Activated T-helper 2 cell treated with anti-CD3 and anti-CD28 coated beads, Interferon-gamma antibody, Interleukin-2, Interleukin-4, amounts not matched to agents 10 μg/mL and 5 μg/mL and 100 μg/mL, durations not matched to agents 14 hours and 24 hours and 36 hours (primary cell): ENCODE data around the gene ANO2. TPM values are rescaled to one million over a fixed set of nuclear protein-coding genes. Genes with fewer than 3 reads are reported as not detected.
A peak's percentile ranks its signal among the peaks of the same experiment; 100 is the strongest.

Experiments used
- DNase-seq: peaks from one replicate; pipeline ENCODE4 v3.0.0; 2021; ENCODE audit warnings: low spot score
- H3K27ac Mint-ChIP-seq: one replicate; pipeline ENCODE4 v1.8.0; 2021; ENCODE audit warnings: mixed read lengths
- H3K27me3 Mint-ChIP-seq: one replicate; pipeline ENCODE4 v1.8.0; 2021; ENCODE audit warnings: low read depth, mixed read lengths
- H3K36me3 Mint-ChIP-seq: one replicate; pipeline ENCODE4 v1.8.0; 2021; ENCODE audit warnings: low read depth, mixed read lengths
- H3K4me1 Mint-ChIP-seq: one replicate; pipeline ENCODE4 v1.8.0; 2021; ENCODE audit warnings: low read depth, mixed read lengths
- H3K4me3 Mint-ChIP-seq: one replicate; pipeline ENCODE4 v1.8.0; 2021; ENCODE audit warnings: low read depth, mild to moderate bottlenecking, moderate library complexity, mixed read lengths
- H3K9me3 Mint-ChIP-seq: one replicate; pipeline ENCODE4 v1.8.0; 2021; ENCODE audit warnings: mixed read lengths
- intact Hi-C: fragments of 100-400 bp; cut with micrococcal nuclease; formaldehyde crosslinking; loops from one replicate; pipeline ENCODE4 v1.15.1; 2023
- total RNA-seq: library from RNA; stranded (reverse); gene quantifications from 2 replicates; pipeline ENCODE4 v1.2.3, GENCODE V29; 2022

Gene ANO2
- total RNA-seq, result not detected in 2 replicates

- intact Hi-C loops, result no loop called here
- Mint-ChIP-seq H3K4me3 (no peak within 1 kb of the TSS), H3K27me3 (peaks cover 47% of the 10 kb centered on the region), H3K9me3 (no peaks in the 10 kb centered on the region), H3K4me1 (no peaks in the 10 kb centered on the region), H3K27ac (no peak within 1 kb of the TSS), H3K36me3 (no peaks in the 10 kb centered on the region)
- DNase-seq, result no peak
These were observed at the start of gene ANO2 for GRCh38 chr12:5945071-5946008. Gene ANO2, minus strand, starts transcription at chr12:5945259. Its CDS starts 42 bp downstream, at chr12:5945217.

- Mint-ChIP-seq H3K4me3 (no peak overlapping the region), H3K9me3 (no peaks in the 10 kb centered on the region), H3K27ac (no peak overlapping the region), H3K4me1 (no peaks in the 10 kb centered on the region), H3K36me3 (no peaks in the 10 kb centered on the region), H3K27me3 (peaks cover 3% of the 10 kb centered on the region)
- DNase-seq, result no peak
- intact Hi-C loops, result loop anchor here (10.0 kb wide), 1 partner anchor 205 kb away; no protein-coding TSS in a partner anchor
These were observed 44.6 kb upstream of the ANO2 start for GRCh38 chr12:5989621-5990020.

GRCh38 chr12:5988659-5989116, 43.6 kb upstream of the ANO2 start:
- no peak overlapping the region for H3K4me3 Mint-ChIP-seq
- DNase-seq, result peak; percentile 53
- H3K36me3 Mint-ChIP-seq, result no peaks in the 10 kb centered on the region
- peaks cover 3% of the 10 kb centered on the region for H3K27me3 Mint-ChIP-seq
- intact Hi-C loops, result loop anchor here (1.0 to 10.0 kb wide), 3 partner anchors 52 to 297 kb away; no protein-coding TSS in a partner anchor
- H3K9me3 Mint-ChIP-seq, result no peaks in the 10 kb centered on the region
- H3K4me1 Mint-ChIP-seq, result no peaks in the 10 kb centered on the region
- H3K27ac Mint-ChIP-seq, result no peak overlapping the region

- Mint-ChIP-seq H3K9me3 (no peaks in the 10 kb centered on the region), H3K4me1 (no peaks in the 10 kb centered on the region), H3K36me3 (no peaks in the 10 kb centered on the region), H3K27me3 (peaks cover 3% of the 10 kb centered on the region), H3K4me3 (no peak overlapping the region), H3K27ac (no peak overlapping the region)
- DNase-seq, result no peak
- intact Hi-C loops, result loop anchor here (1.0 to 10.0 kb wide), 3 partner anchors 52 to 297 kb away; no protein-coding TSS in a partner anchor
These were observed 43.0 kb upstream of the ANO2 start for GRCh38 chr12:5988088-5988487.

GRCh38 chr12:5987573-5987972, 42.5 kb upstream of the ANO2 start:
- intact Hi-C loops, result loop anchor here (10.0 kb wide), 1 partner anchor 207 kb away; no protein-coding TSS in a partner anchor
- no peaks in the 10 kb centered on the region for H3K36me3 Mint-ChIP-seq
- peaks cover 3% of the 10 kb centered on the region for H3K27me3 Mint-ChIP-seq
- H3K27ac Mint-ChIP-seq, result no peak overlapping the region
- DNase-seq, result no peak
- H3K9me3 Mint-ChIP-seq, result no peaks in the 10 kb centered on the region
- no peaks in the 10 kb centered on the region for H3K4me1 Mint-ChIP-seq
- no peak overlapping the region for H3K4me3 Mint-ChIP-seq

GRCh38 chr12:5985471-5985870, 40.4 kb upstream of the ANO2 start:
- H3K36me3 Mint-ChIP-seq, result no peaks in the 10 kb centered on the region
- no peaks in the 10 kb centered on the region for H3K9me3 Mint-ChIP-seq
- intact Hi-C loops, result loop anchor here (10.0 kb wide), 1 partner anchor 209 kb away; no protein-coding TSS in a partner anchor
- DNase-seq, result no peak
- H3K4me3 Mint-ChIP-seq, result no peak overlapping the region
- H3K27me3 Mint-ChIP-seq, result peaks cover 3% of the 10 kb centered on the region
- no peak overlapping the region for H3K27ac Mint-ChIP-seq
- H3K4me1 Mint-ChIP-seq, result no peaks in the 10 kb centered on the region

GRCh38 chr12:5984873-5985272, 39.8 kb upstream of the ANO2 start:
- intact Hi-C loops, result loop anchor here (10.0 kb wide), 1 partner anchor 210 kb away; no protein-coding TSS in a partner anchor
- no peak for DNase-seq
- Mint-ChIP-seq H3K9me3 (no peaks in the 10 kb centered on the region), H3K27me3 (peaks cover 3% of the 10 kb centered on the region), H3K4me3 (no peak overlapping the region), H3K27ac (no peak overlapping the region), H3K36me3 (no peaks in the 10 kb centered on the region), H3K4me1 (no peaks in the 10 kb centered on the region)

GRCh38 chr12:5982106-5982505, 37.0 kb upstream of the ANO2 start:
- H3K27ac Mint-ChIP-seq, result no peak overlapping the region
- no peak overlapping the region for H3K4me3 Mint-ChIP-seq
- no peak for DNase-seq
- no peaks in the 10 kb centered on the region for H3K4me1 Mint-ChIP-seq
- H3K36me3 Mint-ChIP-seq, result no peaks in the 10 kb centered on the region
- H3K9me3 Mint-ChIP-seq, result no peaks in the 10 kb centered on the region
- H3K27me3 Mint-ChIP-seq, result no peaks in the 10 kb centered on the region
- intact Hi-C loops, result loop anchor here (10.0 kb wide), 1 partner anchor 213 kb away; no protein-coding TSS in a partner anchor

- Mint-ChIP-seq H3K27me3 (no peaks in the 10 kb centered on the region), H3K27ac (no peak overlapping the region), H3K4me1 (no peaks in the 10 kb centered on the region), H3K36me3 (no peaks in the 10 kb centered on the region), H3K9me3 (no peaks in the 10 kb centered on the region), H3K4me3 (no peak overlapping the region)
- no peak for DNase-seq
- intact Hi-C loops, result no loop called here
These were observed 32.5 kb upstream of the ANO2 start for GRCh38 chr12:5977556-5977955.

- DNase-seq, result no peak
- intact Hi-C loops, result no loop called here
These were observed 31.7 kb upstream of the ANO2 start for GRCh38 chr12:5976711-5977110.

GRCh38 chr12:5976196-5976595, 31.1 kb upstream of the ANO2 start:
- intact Hi-C loops, result no loop called here
- Mint-ChIP-seq H3K4me3 (no peak overlapping the region), H3K36me3 (no peaks in the 10 kb centered on the region), H3K4me1 (no peaks in the 10 kb centered on the region), H3K9me3 (no peaks in the 10 kb centered on the region), H3K27ac (no peak overlapping the region), H3K27me3 (no peaks in the 10 kb centered on the region)
- no peak for DNase-seq

More at GRCh38 chr12:5976711-5977110, 31.7 kb upstream of the ANO2 start:
- Mint-ChIP-seq H3K4me3 (no peak overlapping the region), H3K4me1 (no peaks in the 10 kb centered on the region), H3K27ac (no peak overlapping the region), H3K27me3 (no peaks in the 10 kb centered on the region), H3K9me3 (no peaks in the 10 kb centered on the region), H3K36me3 (no peaks in the 10 kb centered on the region)

- no peak for DNase-seq
- intact Hi-C loops, result no loop called here
- no peak overlapping the region for H3K27ac Mint-ChIP-seq
- H3K4me1 Mint-ChIP-seq, result no peaks in the 10 kb centered on the region
- no peaks in the 10 kb centered on the region for H3K36me3 Mint-ChIP-seq
- no peaks in the 10 kb centered on the region for H3K9me3 Mint-ChIP-seq
- no peaks in the 10 kb centered on the region for H3K27me3 Mint-ChIP-seq
- H3K4me3 Mint-ChIP-seq, result no peak overlapping the region
These were observed 28.5 kb upstream of the ANO2 start for GRCh38 chr12:5973461-5974115.
